HK-2 (cell line): ENCODE data around the gene CREBBP.

Experiments used
- DNase-seq: peaks from one replicate; pipeline ENCODE4 v3.0.0-alpha.2; 2018; ENCODE audit not compliant: unreplicated experiment

CREBBP gene

DNA sequence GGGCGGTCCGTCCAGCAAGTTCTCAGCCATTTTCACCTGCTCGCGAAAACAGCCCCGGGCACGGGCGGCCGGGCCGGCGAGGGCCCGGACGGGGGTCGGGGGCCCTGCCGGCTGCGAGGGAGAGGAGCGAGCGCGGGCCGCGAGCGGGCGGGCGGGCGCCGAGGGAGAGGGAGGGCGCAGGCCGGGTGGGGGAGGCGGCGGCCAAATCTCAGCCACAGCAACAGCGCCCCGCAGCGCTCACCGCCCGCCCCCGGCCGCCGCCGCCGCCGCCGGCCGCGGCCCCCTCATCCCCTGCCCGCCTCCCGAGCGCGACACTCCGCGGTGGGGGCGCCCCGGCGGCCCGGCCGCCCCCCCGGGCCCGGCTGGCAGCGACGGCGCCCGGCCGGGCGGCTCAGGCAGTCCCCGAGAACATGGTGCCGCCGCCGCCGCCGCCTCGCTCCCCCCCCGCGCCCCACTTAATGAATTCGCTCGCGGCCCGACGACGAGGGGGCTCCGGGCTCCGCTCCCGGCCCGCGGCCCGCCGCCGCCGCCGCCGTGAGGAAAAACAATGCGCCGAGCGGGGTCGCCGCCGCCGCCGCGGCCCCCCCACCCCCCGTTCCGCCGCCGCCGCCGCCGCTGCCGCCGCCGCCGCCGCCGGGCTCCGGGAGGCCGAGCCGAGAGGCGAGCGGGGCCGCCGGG is 487 bp downstream of the CREBBP start:
- peak; percentile 55 for DNase-seq

DNA sequence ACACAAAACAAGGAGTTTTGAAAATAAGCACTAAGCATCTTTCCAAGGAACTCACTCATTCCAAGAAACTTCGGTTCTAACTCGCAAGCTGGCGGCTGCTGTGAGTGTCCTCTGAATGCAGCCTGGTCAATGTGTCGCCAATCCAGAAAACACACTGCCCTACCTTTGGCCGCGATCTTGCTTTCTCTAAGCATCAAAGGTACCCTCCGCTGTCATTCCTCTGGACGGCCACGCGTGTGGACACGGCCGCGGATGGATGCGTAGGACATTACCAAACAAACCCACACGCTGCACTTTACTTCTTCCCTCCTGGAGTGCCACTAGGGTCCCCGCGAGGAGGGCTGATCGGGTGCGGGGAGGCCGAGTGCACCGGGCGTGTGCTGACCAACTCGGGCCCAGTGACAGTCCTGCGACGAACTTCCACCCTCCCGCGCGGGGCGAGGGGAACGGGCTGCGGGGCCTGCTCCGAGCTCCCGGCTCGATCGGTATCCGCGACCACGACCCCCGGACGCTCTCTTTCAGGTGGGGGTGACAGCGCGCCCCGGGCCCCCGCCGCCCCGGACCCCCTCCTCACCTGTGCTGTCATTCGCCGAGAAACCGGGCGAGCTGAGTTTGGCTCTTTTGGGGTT is 1.1 kb downstream of the CREBBP start:
- DNase-seq: peak; percentile 13

DNA sequence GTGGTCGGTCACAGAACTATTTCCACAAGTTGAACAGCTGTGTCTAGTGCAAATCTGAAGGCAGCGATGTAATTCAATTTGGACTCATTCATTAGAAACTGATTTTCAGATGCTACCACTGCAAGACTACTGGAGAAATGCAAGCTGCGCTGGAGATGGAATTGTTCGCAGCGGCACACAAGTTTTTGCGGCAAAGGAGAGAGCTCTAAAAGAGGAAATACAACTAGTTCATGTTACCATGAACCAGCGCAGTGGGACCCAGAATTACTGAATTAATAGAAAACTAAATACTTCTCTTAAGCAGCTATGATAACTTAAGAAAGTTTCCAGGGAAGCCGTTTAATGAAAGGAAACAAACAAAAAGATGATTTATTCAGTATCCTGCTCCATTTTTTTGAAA is 1.9 kb downstream of the CREBBP start:
- no peak for DNase-seq

DNA sequence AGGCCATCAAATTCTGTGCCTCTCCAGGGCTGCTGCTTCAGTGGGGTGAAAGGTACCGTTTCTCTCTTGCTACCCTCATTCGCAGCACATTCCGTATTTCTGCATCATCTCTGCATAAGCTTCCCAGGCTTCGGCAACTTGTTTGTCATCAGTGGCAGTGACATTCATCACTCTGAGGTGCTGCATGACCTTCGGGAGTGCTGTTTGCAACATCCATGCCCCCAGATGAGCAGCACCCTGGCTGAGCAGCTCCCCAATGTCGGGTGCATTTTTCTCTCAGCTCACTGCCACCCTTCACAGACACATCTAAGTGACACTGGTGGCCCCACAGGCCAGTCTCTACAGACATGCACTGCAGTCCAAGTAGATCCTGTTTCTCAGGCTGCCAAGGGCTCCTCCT is 3.8 kb downstream of the CREBBP start:
- DNase-seq: no peak

DNA sequence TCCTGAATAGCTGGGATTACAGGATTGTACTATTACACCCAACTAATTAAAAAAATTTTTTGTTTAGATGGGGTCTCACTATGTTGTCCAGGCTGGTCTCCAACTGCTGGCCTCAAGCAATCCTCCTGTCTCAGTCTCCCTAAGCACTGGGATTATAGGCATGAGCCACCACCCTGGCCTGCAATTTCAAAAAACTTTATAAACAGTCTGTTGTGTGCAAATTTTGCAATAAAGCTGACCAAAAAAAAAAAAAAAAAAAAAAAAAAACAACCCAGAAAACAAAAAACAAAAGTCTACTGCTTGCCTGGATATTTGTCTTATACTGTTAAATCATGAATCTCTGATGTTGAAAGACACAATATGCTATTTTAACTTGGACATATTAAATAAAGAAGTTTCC is 4.4 kb downstream of the CREBBP start:
- DNase-seq: no peak

DNA sequence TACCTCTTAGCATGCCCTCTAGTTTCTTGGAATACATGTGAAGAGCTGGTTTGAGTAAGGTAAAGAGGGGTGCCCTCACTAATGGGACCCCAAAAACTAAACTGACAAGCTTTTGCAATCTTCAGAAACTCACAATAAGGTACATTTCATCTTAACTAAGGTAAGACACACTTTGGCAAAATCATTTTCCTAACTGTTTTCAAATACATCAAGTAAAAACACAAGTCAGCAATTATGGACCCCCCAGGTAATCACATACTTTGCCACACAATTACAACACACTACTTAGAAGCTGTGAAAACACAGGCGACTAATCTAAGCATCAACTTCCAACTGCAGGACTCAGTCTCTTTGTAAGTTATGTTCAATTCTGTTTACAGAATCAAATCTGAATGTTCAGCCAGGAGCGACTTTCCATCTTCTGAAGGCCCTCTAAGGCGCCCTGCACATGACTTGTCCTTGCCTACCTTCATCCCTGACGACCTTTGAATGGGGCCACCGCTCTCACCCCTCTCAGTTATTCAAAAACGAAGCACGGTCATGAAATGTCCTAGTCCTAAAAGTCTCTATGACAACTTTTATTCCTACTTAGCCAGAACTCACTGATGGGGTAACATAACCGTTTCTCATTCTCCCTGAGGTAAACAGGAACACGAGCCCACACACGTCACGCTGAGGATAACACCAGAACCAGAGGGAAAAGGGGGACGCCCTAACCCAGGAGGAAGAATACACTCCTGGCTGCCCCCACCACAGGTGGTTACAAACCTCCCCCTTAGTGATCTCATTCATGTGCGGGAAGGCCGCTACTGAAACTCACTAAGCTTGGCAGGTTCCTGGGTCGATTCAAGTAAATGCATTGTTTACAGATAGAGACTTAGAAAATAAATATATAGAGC is 5.5 kb downstream of the CREBBP start:
- DNase-seq: no peak

DNA sequence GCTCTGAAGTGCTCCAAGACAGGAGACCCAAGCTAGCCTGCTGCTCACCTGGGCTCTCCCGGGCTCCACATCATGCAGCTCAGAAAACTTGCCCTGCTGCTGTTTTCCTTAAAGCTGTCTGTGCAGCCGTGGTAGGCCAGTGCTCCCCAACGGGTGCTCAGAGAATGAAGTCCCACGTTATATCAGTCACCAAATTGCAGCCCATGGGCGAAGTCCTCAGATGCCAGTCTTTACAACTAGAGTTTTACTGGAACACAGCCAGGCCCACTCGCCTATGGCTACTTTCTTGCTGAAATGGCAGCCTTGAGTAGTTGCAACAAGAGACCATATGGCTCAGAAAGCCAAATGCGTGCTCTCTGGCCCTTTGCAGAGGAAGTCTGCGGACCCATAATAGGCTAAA is 6.3 kb downstream of the CREBBP start:
- DNase-seq: no peak

DNA sequence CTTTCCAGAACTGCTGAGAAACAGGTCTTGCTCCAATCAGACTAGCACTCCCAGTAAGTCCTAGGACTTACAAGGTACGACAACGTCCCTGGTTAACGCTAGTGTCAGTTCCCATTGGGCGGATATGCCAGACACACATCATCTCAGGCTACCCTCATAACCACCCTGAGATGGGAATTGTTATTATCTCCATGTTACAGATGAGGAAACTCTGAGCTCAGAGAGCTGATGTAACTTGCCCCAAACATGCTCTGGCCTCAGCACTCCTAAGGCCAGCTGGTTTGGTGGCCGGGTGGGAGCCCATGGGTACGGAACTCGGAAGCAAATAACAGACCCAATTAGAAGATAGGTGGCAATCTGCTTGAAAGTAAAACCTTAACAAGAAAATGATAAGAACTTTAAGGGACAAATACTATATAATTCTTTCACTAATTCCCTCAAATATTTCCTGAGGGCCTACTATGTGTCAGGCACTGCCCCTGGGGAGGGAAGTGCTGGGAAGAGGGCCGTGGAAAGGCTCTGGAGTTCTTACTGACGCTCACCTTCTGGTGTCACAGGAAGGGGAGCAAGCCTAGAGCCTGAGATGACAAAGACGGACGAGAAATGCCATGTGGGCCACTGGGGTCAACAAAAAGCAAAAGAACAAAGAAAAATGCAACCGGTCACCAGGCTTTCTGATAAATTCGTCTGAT is 6.9 kb downstream of the CREBBP start:
- DNase-seq: no peak

DNA sequence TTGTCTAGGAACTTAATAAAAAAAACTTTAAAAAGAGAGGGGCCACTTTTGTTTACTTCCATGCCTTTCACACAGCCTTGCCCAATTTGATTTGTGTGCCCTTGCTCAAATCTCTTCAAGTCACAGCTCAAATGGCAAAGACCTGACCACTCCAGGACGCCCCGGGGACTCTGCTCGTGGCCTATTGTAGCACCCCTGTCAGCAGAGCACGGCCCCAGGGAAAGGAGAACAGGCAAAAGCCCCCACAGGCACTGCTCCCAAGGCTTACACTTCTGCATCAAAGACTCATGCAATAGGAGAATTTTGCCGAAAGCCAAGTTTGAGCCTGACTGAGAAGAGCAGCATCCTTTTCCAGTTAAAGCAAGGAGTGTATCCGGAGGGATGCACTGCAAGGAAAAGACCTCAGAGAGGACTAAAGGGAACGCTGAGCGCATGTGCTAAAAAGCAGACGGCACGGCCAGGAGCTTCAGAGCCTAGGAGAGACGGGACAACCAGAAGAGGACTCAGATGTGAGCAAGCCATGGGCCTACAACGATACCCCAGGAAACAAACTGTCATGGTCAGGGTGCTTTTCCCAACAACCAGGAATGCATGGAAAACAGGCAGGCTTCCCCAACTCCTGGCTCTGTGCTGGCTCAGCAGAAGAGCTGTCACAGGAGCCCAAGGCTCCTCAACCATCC is 8.2 kb downstream of the CREBBP start:
- DNase-seq: no peak

DNA sequence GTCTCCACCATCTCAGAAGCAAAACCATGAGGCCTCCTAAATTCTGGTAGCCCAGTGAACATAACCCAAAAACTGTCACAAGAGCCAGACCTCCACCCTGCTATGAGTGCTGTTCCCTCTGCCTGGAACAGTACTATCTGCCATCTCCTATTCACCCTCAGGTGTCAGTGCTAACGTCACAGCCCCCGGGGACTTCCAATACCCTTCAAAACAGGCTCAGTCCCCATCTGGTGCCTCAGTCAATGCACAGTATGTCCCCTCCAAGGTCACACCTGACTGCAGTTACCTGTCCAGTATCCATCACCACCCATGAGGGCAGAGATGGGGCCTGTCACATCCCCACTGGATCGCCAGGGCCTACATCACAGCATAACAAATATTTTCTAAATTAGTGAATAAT is 11.5 kb downstream of the CREBBP start:
- DNase-seq: no peak

DNA sequence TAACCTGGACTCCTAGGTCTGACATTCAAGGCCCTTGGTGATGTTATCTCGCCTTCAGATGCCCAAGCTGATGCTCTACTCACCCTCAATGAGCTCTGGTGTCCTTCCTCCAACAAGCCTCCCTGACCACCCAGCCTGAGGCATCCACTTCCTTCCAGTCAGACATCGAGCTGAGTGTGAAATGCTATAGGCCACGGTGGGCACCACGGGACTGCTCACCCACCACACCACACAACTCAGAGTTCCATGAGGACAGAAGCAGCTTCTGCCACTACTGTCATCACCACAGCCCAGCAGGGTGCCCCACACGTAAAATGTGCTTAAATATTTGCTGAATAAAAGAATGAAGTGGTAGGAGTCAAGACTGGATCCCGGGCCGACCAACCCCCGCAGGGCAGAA is 12.0 kb downstream of the CREBBP start:
- no peak for DNase-seq

DNA sequence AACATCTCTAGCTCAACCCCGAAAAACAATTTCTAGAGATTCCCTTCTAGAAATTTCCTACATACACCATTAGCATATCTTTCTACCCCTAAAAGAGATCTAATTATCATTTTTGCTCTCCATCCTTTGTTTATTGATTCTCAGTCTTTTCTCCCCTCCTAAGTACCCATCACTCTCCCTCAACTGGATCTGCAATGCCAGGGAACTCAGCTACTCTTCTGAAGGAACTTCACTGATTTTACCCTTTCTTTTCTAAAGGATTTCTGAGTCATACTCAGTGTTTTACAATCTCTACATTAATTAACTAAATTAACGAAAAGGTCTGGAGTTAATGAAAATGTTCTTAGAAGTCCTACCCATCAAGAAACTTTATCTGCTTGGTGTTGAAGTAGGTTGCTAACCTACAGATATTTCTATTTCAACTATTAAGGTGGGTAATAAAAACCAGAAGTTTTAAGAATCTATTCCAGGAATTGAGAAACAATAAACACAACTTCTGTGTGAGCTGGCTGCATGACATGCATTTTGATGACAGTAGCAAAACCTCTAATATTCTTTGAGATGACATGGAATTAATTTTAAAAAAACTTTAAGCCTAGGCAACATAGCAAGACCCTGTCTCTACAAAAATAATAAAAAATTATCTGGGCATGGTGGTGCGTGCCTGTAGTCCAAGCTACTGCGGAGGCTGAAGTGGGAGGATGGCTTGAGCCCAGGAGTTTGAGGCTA is 13.6 kb downstream of the CREBBP start:
- no peak for DNase-seq

DNA sequence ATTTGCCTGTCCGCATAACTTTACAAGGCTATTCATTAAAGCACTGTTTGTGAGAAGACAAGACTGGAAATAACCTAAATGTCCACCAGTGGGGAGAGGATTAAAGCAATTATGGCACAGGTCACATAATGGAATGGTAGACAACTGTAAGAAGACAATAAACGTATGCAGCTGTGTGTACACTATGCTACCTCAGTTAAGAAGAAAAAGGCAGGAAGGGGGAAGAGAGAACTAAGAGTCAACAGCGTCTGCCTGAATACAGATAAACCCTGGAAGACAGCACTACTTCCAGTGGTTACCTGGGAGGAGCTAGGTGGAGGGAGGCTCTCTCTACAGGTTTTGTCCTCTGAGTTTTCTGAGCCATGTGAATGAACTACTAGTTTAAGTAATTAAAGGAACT is 15.3 kb downstream of the CREBBP start:
- no peak for DNase-seq

DNA sequence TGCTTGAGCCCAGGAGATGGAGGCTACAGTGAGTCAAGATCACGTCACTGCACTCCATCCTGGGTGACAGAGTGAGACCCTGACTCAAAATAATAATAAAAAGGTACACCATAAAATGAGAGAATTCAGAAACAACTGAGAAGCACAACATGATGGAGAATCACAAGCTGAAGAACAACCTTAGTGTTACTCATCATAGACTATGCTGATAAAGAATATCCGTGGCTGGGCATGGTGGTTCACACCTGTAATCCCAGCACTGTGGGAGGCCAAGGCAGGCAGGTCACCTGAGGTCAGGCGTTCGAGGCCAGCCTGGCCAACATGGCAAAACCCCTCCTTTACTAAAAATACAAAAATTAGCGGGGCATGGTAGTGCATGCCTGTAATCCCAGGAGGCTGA is 16.0 kb downstream of the CREBBP start:
- DNase-seq: no peak

DNA sequence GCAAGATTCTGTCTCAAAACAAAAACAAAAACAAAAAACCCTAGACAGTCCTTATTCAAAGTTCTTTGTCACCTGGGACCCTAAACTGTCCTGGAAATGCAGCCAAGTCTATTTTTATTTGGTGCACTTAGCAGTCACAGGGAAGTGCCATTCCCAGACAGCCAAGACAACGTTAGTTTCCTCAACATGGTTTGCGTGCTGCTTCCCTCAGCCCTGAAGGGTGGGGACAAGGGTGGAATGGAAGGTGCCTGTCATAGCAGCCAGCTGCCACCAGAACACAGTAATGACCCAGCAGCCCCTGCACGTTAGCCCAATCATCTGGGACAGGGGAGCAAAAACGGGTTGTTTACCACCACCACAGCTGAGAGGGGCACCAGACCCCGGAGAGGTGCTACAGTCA is 16.9 kb downstream of the CREBBP start:
- no peak for DNase-seq

DNA sequence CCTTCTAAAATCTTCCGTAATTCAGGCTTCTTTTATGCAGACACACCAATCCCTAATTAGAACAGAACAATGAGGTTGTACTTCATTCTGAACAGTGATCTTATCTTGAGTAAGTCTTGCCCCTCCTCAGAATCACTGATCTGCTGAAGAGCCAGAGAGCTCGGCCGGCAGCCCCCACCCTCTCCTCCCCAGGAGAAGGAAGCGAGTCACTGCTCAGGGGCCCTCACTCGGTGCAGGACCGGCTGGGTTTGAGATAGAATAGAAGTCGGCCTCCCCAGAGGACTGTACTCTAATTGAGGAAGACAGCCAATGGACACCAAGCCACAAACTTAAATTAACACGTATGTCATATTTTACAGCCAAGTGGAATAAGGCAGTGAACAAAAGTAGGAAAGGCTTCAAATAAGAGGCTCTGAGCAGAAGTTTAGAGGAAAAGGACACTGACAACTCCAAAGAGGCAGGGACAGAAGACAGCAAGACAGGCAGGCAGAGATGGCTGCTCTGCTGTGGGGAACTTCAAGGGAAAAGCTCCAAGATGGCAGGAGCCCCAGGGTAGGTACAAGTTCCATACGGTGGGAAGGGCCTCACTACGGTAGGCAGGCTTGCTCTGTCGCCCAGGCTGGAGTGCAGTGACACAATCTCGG is 18.6 kb downstream of the CREBBP start:
- peak; percentile 31 for DNase-seq

DNA sequence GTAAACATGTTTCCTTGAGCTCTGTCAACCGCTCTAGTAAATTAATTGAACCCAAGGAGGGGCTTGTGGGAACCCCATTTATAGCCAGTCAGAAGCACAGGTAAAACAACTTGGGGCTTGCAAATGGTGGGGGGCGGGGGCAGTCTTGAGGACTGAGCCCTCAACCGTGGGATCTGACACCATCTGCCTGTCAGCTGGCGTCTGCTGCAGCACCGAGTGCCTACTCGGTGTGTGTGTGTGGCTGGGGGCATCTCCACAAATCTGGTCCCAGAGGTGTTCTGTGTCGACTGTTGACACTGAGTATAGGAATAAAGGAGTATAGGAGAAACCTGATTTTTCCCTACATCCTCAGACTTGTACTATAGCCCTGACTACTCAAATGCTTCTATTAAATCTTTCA is 20.6 kb downstream of the CREBBP start:
- DNase-seq: no peak

DNA sequence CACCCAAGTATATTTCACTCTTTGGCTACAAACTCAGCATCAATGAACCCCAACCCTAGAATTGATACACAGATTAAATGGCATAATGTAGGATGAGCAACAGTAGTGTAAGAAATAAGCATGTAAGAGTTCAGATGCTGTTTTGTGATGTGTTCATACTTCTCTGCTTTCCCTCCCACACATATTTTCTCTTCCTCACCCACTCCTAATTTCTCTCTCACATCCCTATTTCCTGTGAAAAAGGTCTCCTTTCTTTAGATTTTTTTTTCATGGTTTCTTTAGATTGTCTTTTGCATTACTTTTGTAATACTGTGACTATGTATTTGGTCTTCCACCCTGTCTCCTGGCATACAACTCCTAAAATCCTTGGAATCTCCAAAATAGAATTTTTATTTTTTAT is 21.7 kb downstream of the CREBBP start:
- no peak for DNase-seq

DNA sequence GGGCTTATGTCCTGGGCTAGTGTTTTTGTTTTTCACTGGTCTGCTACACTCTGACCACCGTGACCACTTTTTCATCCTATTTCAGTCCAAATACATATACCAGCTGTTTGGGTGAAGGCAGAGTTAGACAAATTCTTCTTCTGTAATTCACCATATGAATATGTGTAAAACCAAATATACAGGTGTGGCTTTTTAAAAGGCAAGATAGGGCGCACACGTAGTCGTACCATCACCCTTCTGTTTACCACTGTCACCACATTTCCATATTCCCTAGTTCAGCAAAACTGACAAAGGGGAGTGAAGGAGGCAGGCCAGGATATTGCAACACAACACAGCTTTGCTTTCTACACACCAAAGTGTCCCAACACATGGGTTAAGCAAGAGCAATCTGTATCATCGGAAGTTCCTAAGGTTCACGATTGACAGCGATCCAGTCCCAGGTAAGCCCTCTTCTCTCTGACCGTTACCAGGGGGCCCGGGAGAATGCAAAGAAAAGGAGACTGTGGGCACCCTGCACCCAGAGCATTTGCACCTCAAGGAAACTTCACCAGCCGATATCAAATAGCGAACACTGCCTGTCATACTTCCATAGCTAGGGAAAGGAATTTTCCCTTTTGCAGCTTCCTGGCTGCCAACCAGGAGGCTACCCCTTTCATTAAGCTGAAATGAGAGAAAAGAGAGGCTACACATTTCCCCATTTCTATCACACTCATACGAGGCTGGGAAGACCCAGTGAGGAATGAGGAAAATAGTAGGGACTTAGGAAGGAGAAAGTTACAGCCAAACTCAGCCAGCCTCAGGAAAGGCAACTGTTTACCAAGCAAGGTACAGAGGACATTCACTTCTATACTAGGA is 23.1 kb downstream of the CREBBP start:
- no peak for DNase-seq
